ENCODE results near the gene ADORA2B. TPM values are rescaled to one million over a fixed set of nuclear protein-coding genes. Genes with fewer than 3 reads are reported as not detected.

Gene ADORA2B
- total RNA-seq, 1 donor from 2014 or later = 13.0 TPM

DNA sequence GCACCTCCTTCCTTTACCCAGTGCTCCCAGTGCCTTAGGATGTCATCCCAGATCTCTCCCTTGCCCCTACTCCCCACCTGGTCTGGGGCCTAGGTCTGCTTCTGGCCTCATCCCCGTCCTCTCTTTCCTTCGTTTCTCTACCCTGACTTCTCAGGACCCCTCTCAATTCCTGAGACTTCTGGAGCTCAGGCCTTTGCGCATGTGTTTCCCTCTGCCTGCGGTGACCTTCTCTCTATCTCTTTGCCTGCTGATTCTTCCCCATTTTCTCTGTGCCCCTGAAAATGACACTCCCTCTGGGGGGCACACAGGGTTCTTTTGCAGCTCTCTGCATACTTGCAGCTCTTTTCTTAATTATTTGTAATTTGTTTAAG, 13.5 kb downstream of the ADORA2B start:
- TF ChIP-seq, protein P1, sequence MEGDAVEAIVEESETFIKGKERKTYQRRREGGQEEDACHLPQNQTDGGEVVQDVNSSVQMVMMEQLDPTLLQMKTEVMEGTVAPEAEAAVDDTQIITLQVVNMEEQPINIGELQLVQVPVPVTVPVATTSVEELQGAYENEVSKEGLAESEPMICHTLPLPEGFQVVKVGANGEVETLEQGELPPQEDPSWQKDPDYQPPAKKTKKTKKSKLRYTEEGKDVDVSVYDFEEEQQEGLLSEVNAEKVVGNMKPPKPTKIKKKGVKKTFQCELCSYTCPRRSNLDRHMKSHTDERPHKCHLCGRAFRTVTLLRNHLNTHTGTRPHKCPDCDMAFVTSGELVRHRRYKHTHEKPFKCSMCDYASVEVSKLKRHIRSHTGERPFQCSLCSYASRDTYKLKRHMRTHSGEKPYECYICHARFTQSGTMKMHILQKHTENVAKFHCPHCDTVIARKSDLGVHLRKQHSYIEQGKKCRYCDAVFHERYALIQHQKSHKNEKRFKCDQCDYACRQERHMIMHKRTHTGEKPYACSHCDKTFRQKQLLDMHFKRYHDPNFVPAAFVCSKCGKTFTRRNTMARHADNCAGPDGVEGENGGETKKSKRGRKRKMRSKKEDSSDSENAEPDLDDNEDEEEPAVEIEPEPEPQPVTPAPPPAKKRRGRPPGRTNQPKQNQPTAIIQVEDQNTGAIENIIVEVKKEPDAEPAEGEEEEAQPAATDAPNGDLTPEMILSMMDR (IDR thresholded peaks at IDR 0.05; ENCODE audit: insufficient read depth, low read length, poor library complexity, severe bottlenecking) = no peak
- Histone ChIP-seq H3K27me3 (ENCODE audit: control insufficient read depth, insufficient read depth, low read length) (no peaks in the 10 kb centered on the region), H3K4me3 (ENCODE audit: low read depth, low read length) (no peak overlapping the region), H3K36me3 (ENCODE audit: control insufficient read depth, insufficient read depth, low read length) (no peaks in the 10 kb centered on the region)
- DNase-seq (ENCODE audit: low read depth) = no peak

DNA sequence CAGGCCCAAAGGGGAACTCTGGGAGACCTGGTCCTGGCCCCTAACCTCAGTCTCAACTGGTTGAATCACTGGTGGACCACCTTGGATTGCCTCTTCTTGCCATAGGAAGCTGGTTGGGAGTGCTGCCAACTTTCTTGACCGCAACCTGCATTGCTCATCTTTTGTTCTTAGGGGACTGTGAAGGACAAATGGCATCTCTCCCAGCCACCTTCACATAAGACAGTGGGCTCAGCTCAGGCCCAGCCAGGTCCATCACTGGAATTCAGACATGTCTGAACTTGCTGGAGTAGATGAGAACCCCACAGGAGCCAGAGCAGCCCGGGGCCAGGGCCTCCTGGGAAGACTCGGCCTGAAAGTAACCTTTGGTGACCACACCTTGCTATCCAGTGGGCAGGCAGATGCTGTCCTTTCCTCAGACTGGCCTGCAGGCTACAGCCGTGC, 18.8 kb downstream of the ADORA2B start:
- no peak for DNase-seq (ENCODE audit: low read depth)
- Histone ChIP-seq H3K27me3 (ENCODE audit: control insufficient read depth, insufficient read depth, low read length) (no peaks in the 10 kb centered on the region), H3K4me3 (ENCODE audit: low read depth, low read length) (no peak overlapping the region), H3K36me3 (ENCODE audit: control insufficient read depth, insufficient read depth, low read length) (no peaks in the 10 kb centered on the region)
- TF ChIP-seq, protein P1 (IDR thresholded peaks at IDR 0.05; ENCODE audit: insufficient read depth, low read length, poor library complexity, severe bottlenecking) = no peak

- no peak for DNase-seq (ENCODE audit: low read depth)
- Histone ChIP-seq H3K4me3 (ENCODE audit: low read depth, low read length) (no peak overlapping the region), H3K36me3 (ENCODE audit: control insufficient read depth, insufficient read depth, low read length) (no peaks in the 10 kb centered on the region), H3K27me3 (ENCODE audit: control insufficient read depth, insufficient read depth, low read length) (no peaks in the 10 kb centered on the region)
- TF ChIP-seq, protein P1 (IDR thresholded peaks at IDR 0.05; ENCODE audit: insufficient read depth, low read length, poor library complexity, severe bottlenecking) = no peak
These were observed 20.6 kb downstream of the ADORA2B start for GRCh38 chr17:15965528-15965927.

GRCh38 chr17:15966183-15966878, 21.4 kb downstream of the ADORA2B start:
- TF ChIP-seq, protein P1 (IDR thresholded peaks at IDR 0.05; ENCODE audit: insufficient read depth, low read length, poor library complexity, severe bottlenecking) = no peak
- no peak for DNase-seq (ENCODE audit: low read depth)
- no peaks in the 10 kb centered on the region for H3K27me3 ChIP-seq (ENCODE audit: control insufficient read depth, insufficient read depth, low read length)

DNA sequence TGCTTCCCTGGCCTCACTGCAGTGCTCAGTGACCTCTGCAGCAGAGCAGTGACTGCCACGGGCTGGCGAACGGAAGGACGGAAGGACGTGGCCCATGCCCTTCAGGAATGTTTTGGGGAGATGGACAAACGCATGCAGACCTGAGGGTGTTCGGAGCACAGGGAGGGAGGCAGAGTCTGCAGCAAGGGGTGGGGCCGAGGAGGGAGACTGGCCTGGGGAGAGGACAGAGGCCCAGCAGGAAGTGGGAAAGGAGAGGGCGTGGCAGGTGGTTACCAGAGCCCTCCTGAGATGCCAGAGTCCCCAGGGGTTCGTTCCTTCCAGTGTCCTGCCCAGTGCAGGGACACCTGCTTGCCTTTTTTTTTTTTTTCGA, 21.9 kb downstream of the ADORA2B start:
- no peak for DNase-seq (ENCODE audit: low read depth)
- Histone ChIP-seq H3K4me3 (ENCODE audit: low read depth, low read length) (no peak overlapping the region), H3K27me3 (ENCODE audit: control insufficient read depth, insufficient read depth, low read length) (no peaks in the 10 kb centered on the region), H3K36me3 (ENCODE audit: control insufficient read depth, insufficient read depth, low read length) (no peaks in the 10 kb centered on the region)
- TF ChIP-seq, protein P1 (IDR thresholded peaks at IDR 0.05; ENCODE audit: insufficient read depth, low read length, poor library complexity, severe bottlenecking) = no peak

More at GRCh38 chr17:15966183-15966878, 21.4 kb downstream of the ADORA2B start:
- Histone ChIP-seq H3K36me3 (ENCODE audit: control insufficient read depth, insufficient read depth, low read length) (no peaks in the 10 kb centered on the region), H3K4me3 (ENCODE audit: low read depth, low read length) (no peak overlapping the region)
